Vagina (tissue), 2 donors: Measurements from ENCODE around the gene ADPRHL1. TPM values are rescaled to one million over a fixed set of nuclear protein-coding genes. Genes with fewer than 3 reads are reported as not detected.
"Not testable (repeated sequence)": the region's sequence is repeated elsewhere in the genome, so short reads cannot be mapped to it uniquely, and the experiment has no call there.

ENCODE experiments used
- DNase-seq, 2 donors: peaks; one replicate each; pipeline ENCODE4 v3.0.0-alpha.2; 2017; ENCODE audit errors: extremely low spot score in 2 of 2
- H3K27ac ChIP-seq: fragments of 200-600 bp; sonication (generic); one replicate; pipeline ENCODE4 v1.5.1; 2019
- H3K27me3 ChIP-seq: fragments of 200-600 bp; sonication (generic); one replicate; pipeline ENCODE4 v1.5.1; 2019
- H3K36me3 ChIP-seq, 2 donors: fragments of 200-600 bp; sonication (generic); one replicate each; pipeline ENCODE4 v1.5.1; 2017 to 2019
- H3K4me1 ChIP-seq: fragments of 200-600 bp; sonication (generic); one replicate; pipeline ENCODE4 v1.5.1; 2019
- H3K4me3 ChIP-seq, 2 donors: fragments of 200-600 bp; sonication (generic); 1 replicate in 1 of 2; 2 replicates in 1 of 2; pipeline ENCODE4 v1.5.1; 2016 to 2019
- H3K9me3 ChIP-seq: fragments of 200-600 bp; sonication (generic); one replicate; pipeline ENCODE4 v1.5.1; 2019
- POLR2A ChIP-seq, 2 donors: fragments of 450-650 bp; IDR thresholded peaks; one replicate each; pipeline ENCODE4 v1.6.1; 2017; ENCODE audit warnings: antibody characterized with exemption in 2 of 2, mild to moderate bottlenecking in 2 of 2, moderate library complexity in 2 of 2
- POLR2AphosphoS5 ChIP-seq, 2 donors: sonication (generic); formaldehyde crosslinking; IDR thresholded peaks; one replicate each; pipeline ENCODE4 v1.9.0; 2017; ENCODE audit warnings: antibody characterized with exemption in 2 of 2, mild to moderate bottlenecking in 2 of 2, low read depth in 1 of 2; ENCODE audit not compliant: insufficient read depth in 1 of 2
- intact Hi-C: fragments of 100-400 bp; cut with DNase I; formaldehyde crosslinking; loops from one replicate; pipeline ENCODE4 v1.15.1; 2023
- total RNA-seq: library from RNA; depleted of rRNA; stranded (reverse); fragments of >200 nt; gene quantifications from one replicate; pipeline ENCODE4 v1.2.3, GENCODE V29; 2016
- TF ChIP-seq, protein P1 (sequence below), 3 experiments: fragments of 450-650 bp in 2 of 3; fragments of 200-600 bp in 1 of 3; sonication (generic) in 1 of 3; IDR thresholded peaks; one replicate each; pipeline ENCODE4 v1.5.1; 2017 to 2019; ENCODE audit warnings: antibody characterized with exemption in 3 of 3, mild to moderate bottlenecking in 2 of 3, moderate library complexity in 2 of 3

Gene ADPRHL1
- total RNA-seq, 1 donor from 2014 or later, result 1.7 TPM

DNA sequence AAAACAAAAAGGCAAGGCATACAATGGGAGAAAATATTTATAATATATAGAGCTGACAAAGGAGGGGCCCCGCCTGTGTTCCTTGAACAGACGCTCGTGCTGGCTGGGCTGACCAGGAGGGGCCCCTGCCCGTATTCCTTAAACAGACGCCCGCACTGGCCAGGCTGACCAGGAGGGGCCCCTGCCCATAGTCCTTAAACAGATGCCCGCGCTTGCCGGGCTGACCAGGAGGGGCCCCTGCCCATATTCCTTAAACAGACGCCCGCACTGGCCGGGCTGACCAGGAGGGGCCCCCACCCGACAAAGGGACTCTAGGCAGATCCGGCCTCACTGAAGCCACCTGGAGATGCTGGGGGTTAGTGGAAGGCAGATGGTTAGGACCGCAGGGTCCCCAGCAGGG lies 9.3 kb downstream of the ADPRHL1 start:
- no peaks in the 10 kb centered on the region for H3K27me3 ChIP-seq
- DNase-seq, result no peak
- no peak overlapping the region for H3K27ac ChIP-seq
- H3K36me3 ChIP-seq, result no peaks in the 10 kb centered on the region
- H3K4me1 ChIP-seq, result no peaks in the 10 kb centered on the region
- intact Hi-C loops, result no loop called here
- no peaks in the 10 kb centered on the region for H3K9me3 ChIP-seq
- TF ChIP-seq POLR2A (IDR thresholded peaks at IDR 0.05), result no peak
- no peak for TF ChIP-seq POLR2AphosphoS5 (IDR thresholded peaks at IDR 0.05; ENCODE audit: insufficient read depth in 1 of 2, low read depth in 1 of 2)
- TF ChIP-seq, protein P1, sequence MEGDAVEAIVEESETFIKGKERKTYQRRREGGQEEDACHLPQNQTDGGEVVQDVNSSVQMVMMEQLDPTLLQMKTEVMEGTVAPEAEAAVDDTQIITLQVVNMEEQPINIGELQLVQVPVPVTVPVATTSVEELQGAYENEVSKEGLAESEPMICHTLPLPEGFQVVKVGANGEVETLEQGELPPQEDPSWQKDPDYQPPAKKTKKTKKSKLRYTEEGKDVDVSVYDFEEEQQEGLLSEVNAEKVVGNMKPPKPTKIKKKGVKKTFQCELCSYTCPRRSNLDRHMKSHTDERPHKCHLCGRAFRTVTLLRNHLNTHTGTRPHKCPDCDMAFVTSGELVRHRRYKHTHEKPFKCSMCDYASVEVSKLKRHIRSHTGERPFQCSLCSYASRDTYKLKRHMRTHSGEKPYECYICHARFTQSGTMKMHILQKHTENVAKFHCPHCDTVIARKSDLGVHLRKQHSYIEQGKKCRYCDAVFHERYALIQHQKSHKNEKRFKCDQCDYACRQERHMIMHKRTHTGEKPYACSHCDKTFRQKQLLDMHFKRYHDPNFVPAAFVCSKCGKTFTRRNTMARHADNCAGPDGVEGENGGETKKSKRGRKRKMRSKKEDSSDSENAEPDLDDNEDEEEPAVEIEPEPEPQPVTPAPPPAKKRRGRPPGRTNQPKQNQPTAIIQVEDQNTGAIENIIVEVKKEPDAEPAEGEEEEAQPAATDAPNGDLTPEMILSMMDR (IDR thresholded peaks at IDR 0.05), result no peak
- no peak overlapping the region for H3K4me3 ChIP-seq

DNA sequence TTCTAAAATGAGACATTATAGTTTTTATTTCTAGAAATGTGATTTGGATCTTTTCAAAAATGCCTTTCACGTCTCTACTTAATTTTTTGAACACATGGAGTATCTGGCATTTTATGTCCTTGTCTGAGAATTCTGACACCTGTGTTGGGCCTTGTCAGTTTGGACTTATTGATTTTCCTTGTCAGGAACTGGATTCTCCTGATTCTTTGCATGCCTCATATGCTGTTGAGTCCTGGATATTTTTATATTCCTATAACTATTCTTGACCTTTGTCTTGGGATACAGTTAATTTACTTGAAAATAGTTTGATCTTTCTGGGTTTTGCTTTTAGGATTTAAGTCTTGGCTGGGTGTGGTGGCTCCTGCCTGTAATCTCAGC lies 10.3 kb downstream of the ADPRHL1 start:
- Histone ChIP-seq H3K4me3 (no peak overlapping the region), H3K4me1 (no peaks in the 10 kb centered on the region), H3K9me3 (no peaks in the 10 kb centered on the region), H3K27ac (no peak overlapping the region), H3K27me3 (no peaks in the 10 kb centered on the region), H3K36me3 (no peaks in the 10 kb centered on the region)
- DNase-seq, result no peak
- intact Hi-C loops, result no loop called here
- TF ChIP-seq POLR2A (IDR thresholded peaks at IDR 0.05) (no peak), POLR2AphosphoS5 (IDR thresholded peaks at IDR 0.05; ENCODE audit: insufficient read depth in 1 of 2, low read depth in 1 of 2) (no peak)
- TF ChIP-seq, protein P1 (IDR thresholded peaks at IDR 0.05), result no peak

DNA sequence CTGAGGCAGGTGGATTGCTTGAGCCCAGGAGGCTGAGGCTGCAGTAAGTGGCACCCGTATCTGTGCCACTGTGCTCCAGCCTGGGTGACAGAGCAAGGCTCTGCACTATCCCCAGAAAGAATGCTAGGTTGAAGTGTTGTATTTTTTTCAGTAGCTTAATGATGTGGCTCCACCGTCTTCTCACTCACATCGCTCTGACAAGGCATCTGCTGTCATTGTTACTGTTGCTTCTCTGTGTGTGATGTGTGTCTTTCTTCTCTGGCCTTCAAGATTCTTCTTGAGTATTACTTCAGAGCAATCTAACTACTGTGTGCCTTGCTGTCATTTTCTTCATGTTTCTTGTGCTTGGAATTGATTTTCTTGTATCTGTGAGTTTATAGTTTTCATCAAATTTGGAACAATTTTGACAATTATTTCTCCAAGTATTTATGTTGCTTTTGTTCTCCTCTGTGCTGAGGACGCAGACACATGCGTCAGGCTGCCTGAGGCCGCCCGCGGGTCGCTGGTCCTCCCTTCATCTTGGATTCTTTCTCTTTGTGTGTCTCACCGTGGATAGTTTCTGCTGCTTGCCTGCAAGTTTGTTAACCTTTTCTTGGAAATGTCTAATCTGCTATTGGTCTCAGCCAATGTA lies 10.8 kb downstream of the ADPRHL1 start:
- TF ChIP-seq POLR2AphosphoS5 (IDR thresholded peaks at IDR 0.05; ENCODE audit: insufficient read depth in 1 of 2, low read depth in 1 of 2) (no peak), POLR2A (IDR thresholded peaks at IDR 0.05) (no peak)
- TF ChIP-seq, protein P1 (IDR thresholded peaks at IDR 0.05), result no peak
- Histone ChIP-seq H3K4me1 (no peaks in the 10 kb centered on the region), H3K9me3 (no peaks in the 10 kb centered on the region), H3K4me3 (no peak overlapping the region), H3K36me3 (no peaks in the 10 kb centered on the region), H3K27ac (no peak overlapping the region), H3K27me3 (no peaks in the 10 kb centered on the region)
- intact Hi-C loops, result no loop called here
- no peak for DNase-seq

DNA sequence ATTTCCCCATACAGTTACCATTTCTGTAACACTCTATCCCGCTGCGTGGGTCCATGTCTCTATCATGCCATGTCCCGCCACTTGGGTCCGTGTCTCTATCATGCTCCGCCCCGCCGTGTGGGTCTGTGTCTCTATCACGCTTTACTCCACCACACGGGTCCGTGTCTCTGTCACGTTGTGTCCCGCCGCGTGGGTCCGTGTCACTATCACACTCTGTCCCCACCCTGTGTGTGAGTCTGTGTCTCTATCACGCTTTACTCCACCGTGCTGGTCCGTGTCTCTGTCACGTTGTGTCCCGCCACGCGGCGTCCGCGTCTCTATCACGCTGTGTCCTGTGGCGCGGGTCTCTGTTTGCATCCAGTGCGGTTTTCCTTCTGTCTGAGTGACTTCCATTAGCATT lies 11.6 kb downstream of the ADPRHL1 start:
- Histone ChIP-seq H3K4me3 (no peak overlapping the region), H3K36me3 (no peaks in the 10 kb centered on the region), H3K27ac (no peak overlapping the region), H3K4me1 (no peaks in the 10 kb centered on the region), H3K9me3 (no peaks in the 10 kb centered on the region), H3K27me3 (no peaks in the 10 kb centered on the region)
- DNase-seq, result no peak
- intact Hi-C loops, result no loop called here
- no peak for TF ChIP-seq POLR2AphosphoS5 (IDR thresholded peaks at IDR 0.05; ENCODE audit: insufficient read depth in 1 of 2, low read depth in 1 of 2)
- TF ChIP-seq POLR2A (IDR thresholded peaks at IDR 0.05), result no peak
- TF ChIP-seq, protein P1 (IDR thresholded peaks at IDR 0.05), result no peak

DNA sequence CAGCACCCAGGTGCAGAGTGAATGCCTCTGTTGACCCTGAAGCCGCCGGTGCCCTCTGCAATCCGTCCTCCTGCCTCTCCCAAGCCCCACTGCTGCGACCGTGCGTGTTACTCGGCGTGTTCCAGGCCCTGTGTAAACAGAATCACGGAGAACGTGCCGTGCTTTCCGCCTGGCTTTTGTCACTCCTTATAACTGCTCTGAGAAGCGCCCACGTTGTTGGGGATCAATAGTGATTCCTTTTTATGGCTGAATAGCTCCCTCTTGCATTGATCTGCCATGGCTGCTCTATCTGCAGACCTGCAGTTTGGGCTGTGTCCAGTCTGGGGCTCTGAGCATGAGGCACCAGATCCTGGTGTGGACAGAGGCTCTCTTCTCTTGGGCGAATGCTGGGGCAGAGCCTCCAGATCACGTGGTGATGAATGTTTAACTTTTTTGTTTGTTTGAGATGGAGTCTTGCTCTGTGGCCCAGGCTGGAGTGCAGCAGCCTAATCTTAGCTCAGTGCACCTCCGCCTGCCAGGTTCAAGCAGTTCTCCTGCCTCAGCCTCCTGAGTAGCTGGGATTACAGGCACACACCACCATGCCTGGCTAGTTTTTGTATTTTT lies 15.8 kb downstream of the ADPRHL1 start:
- Histone ChIP-seq H3K27ac (no peak overlapping the region), H3K9me3 (no peaks in the 10 kb centered on the region), H3K4me3 (no peak overlapping the region), H3K36me3 (no peaks in the 10 kb centered on the region), H3K4me1 (no peaks in the 10 kb centered on the region), H3K27me3 (no peaks in the 10 kb centered on the region)
- intact Hi-C loops, result no loop called here
- TF ChIP-seq, protein P1 (IDR thresholded peaks at IDR 0.05), result no peak
- TF ChIP-seq POLR2A (IDR thresholded peaks at IDR 0.05) (no peak), POLR2AphosphoS5 (IDR thresholded peaks at IDR 0.05; ENCODE audit: insufficient read depth in 1 of 2, low read depth in 1 of 2) (no peak)
- DNase-seq, result no peak

DNA sequence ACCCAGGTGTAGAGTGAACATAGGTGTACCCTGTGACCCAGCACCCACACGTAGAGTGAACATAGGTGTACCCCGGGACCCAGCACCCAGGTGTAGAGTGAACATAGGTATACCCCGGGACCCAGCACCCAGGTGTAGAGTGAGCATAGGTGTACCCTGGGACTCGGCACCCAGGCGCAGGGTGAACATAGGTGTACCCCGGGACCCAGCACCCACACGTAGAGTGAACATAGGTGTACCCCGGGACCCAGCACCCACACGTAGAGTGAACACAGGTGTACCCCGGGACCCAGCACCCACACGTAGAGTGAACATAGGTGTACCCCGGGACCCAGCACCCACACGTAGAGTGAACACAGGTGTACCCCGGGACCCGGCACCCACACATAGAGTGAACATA lies 16.4 kb downstream of the ADPRHL1 start:
- H3K27me3 ChIP-seq, H3K27ac ChIP-seq, H3K9me3 ChIP-seq, intact Hi-C loops, H3K36me3 ChIP-seq, H3K4me1 ChIP-seq, DNase-seq, H3K4me3 ChIP-seq: not testable (repeated sequence)

DNA sequence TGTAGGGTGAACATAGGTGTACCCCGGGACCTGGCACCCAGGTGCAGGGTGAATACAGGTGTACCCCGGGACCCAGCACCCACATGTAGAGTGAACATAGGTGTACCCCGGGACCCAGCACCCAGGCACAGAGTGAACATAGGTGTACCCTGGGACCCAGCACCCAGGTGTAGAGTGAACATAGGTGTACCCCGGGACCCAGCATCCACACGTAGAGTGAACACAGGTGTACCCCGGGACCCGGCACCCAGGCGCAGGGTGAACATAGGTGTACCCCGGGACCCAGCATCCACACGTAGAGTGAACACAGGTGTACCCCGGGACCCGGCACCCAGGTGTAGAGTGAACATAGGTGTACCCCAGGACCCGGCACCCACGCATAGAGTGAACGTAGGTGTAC lies 17.4 kb downstream of the ADPRHL1 start:
- H3K27ac ChIP-seq, H3K4me1 ChIP-seq, H3K27me3 ChIP-seq, H3K9me3 ChIP-seq, DNase-seq, intact Hi-C loops, H3K36me3 ChIP-seq, H3K4me3 ChIP-seq: not testable (repeated sequence)
